ENCODE data around the gene B9D1.

Gene B9D1

GRCh38 chr17:19375732-19376131 is 13.2 kb upstream of the B9D1 start:
- DNase-seq, result no peak

GRCh38 chr17:19374136-19374535 is 11.6 kb upstream of the B9D1 start:
- DNase-seq, result no peak

GRCh38 chr17:19372866-19373504 is 10.5 kb upstream of the B9D1 start:
- no peak for DNase-seq

- peak; percentile 1 for DNase-seq
Observed at GRCh38 chr17:19372439-19372838, 9.9 kb upstream of the B9D1 start.

- DNase-seq, result no peak
Observed at GRCh38 chr17:19372011-19372370, 9.5 kb upstream of the B9D1 start.

GRCh38 chr17:19371259-19372010 is 8.9 kb upstream of the B9D1 start:
- DNase-seq, result no peak

GRCh38 chr17:19370493-19370960 is 8.0 kb upstream of the B9D1 start:
- DNase-seq, result no peak

- no peak for DNase-seq
Observed at GRCh38 chr17:19369846-19370492, 7.4 kb upstream of the B9D1 start.

GRCh38 chr17:19369107-19369778 is 6.7 kb upstream of the B9D1 start:
- no peak for DNase-seq

- DNase-seq, result no peak
Observed at GRCh38 chr17:19368229-19368628, 5.7 kb upstream of the B9D1 start.

GRCh38 chr17:19366637-19366972 is 4.1 kb upstream of the B9D1 start:
- no peak for DNase-seq

GRCh38 chr17:19365833-19366636 is 3.5 kb upstream of the B9D1 start:
- DNase-seq, result no peak

- no peak for DNase-seq
Observed at GRCh38 chr17:19365499-19365817, 2.9 kb upstream of the B9D1 start.

GRCh38 chr17:19364699-19365498 is 2.4 kb upstream of the B9D1 start:
- no peak for DNase-seq

GRCh38 chr17:19363460-19364035 is 1.0 kb upstream of the B9D1 start:
- DNase-seq, result no peak

- DNase-seq, result no peak
Observed at GRCh38 chr17:19363114-19363438, 553 bp upstream of the B9D1 start.

- no peak for DNase-seq
Observed at GRCh38 chr17:19361944-19362276, 613 bp downstream of the B9D1 start.

- no peak for DNase-seq
Observed at GRCh38 chr17:19361326-19361725, 1.2 kb downstream of the B9D1 start.

- no peak for DNase-seq
Observed at GRCh38 chr17:19360772-19361171, 1.8 kb downstream of the B9D1 start.

GRCh38 chr17:19359856-19360255 is 2.7 kb downstream of the B9D1 start:
- no peak for DNase-seq

- DNase-seq, result no peak
Observed at GRCh38 chr17:19359151-19359550, 3.4 kb downstream of the B9D1 start.

GRCh38 chr17:19357761-19358160 is 4.8 kb downstream of the B9D1 start:
- DNase-seq, result no peak
